DMS153 treated with DMSO at 0.1 percent for 48 hours (cell line): Measurements from ENCODE around the gene FAM131C.
"Not testable (repeated sequence)": the region's sequence is repeated elsewhere in the genome, so short reads cannot be mapped to it uniquely, and the experiment has no call there.

Source experiments
- DNase-seq: peaks from one replicate; lab custom pipeline; 2025; ENCODE audit not compliant: unreplicated experiment; lab: John Stamatoyannopoulos, UW

Gene FAM131C

GRCh38 chr1:16061989-16062686, 11.3 kb downstream of the FAM131C start:
- DNase-seq, result not testable (repeated sequence)

- DNase-seq, result no peak
Observed at GRCh38 chr1:16061266-16061665, 12.2 kb downstream of the FAM131C start.

DNA sequence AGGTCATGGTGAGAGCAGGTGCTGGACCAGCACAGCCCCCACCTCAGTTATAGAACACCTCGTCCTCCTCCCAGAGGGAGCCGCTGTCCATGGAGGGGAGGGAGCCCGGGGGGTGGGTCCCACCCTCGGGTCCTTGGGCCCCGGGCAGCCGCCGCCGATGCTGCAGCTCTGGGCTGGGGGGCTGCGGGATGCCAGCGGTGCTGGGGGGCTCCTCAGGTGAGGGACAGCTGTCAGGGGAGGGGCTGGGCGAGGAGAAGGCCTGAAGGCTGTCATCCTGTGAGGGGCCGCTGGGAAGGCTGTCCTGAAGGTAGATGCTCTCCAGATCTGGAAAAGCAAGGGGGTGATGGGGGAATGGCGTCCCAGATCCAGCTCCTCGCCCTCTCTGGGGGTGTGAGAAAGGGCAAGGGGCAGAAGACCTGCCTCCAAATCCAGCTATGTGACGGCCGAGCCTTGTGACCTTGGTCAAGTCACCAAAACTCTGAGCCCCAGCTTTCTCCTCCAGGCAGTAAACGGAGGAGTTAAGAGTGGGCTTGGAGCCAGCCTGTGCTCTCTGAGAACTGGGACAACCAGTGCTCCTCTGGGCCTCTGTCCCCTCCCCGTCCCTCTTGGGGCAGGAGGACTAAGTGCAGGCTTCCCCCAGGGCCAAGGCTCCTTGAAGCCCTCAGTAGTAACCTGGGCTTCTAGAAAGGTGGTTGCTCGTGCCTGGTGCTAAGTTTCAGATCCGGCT, 14.9 kb downstream of the FAM131C start:
- DNase-seq, result not testable (repeated sequence)

GRCh38 chr1:16057314-16057915, 16.0 kb downstream of the FAM131C start:
- not testable (repeated sequence) for DNase-seq

DNA sequence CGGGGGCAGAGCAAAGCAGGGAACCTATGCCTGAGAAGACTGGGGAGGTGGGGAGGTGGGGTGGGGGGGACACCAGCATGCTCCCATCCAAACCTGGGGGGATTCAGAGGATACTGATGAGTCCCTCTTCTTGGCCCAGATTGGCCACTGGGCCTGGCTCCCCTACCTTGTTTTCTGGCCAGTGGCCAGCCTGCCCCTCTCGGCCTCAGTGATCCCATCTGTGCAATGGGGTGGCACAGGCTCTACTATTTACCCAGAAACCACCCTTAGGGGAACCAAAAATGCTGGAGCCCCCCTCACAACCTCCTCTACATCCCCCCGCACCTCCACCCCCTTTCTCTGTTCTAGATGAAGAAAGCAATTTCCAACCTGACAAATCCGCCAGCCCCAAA, 16.9 kb downstream of the FAM131C start:
- DNase-seq, result not testable (repeated sequence)

- peak; percentile 17 for DNase-seq
Observed at GRCh38 chr1:16055613-16056520, 17.6 kb downstream of the FAM131C start.

DNA sequence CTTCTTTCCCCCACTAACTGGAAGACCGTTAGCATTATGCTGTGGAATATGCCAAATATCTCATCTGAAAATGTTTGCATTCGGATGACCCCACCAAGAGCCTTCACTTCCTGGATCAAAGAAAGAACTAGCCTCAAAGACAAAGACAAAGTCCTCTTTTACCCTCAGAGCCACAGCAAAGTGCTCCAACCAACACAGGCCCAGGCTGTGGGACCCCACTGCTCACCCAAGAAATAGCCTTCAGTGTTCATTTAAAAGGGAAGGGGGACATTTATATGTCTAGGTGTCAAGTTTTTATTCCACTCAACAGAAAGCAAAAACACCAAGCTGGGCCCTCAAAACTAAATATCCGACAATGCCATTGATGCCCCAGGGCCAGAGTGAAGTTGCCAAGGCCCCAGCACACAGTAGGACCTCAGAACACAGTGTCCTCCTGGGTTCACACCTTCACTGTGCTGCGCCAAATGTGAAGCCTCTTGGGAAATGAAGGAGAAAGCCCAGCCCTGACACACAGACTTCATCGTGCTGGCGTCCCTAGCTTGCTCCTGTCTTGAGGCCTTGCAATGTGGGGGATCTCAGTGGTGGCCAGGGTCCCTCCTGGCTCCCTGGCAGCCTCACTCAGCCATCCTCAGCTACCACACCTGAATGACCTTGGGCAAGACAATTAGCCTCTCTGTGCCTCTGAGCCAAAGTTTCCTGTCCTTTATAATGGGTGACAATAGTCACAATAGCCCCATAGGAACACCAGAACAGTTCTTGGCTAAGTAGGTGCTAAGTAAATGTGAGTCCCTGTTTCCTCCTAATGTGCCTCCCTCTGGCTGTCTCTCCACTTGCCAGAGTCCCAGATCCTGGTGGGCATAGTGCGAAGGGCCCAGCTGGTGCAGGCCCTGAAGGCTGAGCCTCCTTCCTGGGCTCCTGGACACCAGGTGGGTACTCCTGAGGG, 18.6 kb downstream of the FAM131C start:
- no peak for DNase-seq

DNA sequence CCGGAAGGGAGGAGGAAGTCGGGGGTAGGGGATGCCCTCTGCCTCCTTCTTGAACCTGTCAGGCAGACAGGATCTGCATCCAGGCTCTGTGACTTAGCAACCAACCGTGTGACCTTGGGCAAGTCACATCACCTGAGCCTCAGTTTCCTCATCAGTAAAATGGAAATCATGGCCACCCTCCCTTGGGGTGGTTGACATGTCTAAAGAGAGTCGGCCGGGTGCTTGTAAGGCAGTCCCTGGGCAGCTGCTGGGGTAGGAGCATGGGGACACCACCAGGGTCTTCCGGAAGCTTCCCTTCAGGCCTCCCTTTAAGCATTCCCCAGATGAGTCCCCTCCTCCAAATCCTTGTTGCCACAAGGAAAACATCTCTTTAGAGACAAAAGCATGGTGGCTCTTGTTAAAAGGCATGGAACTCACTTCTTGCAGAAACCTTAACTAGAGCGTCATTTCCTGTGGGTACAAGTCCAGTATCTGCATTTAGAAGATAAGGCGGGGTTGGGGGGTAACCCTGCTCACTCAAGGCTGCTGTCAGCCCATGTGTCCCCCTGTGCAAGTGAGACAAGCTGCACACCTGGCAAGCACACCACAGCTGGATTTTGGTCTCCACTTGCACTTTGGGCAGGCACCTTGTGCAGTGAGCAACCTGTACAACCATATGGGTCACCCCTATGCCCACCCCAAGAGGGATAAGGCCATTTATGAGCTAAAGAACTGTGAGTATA, 19.5 kb downstream of the FAM131C start:
- no peak for DNase-seq

DNA sequence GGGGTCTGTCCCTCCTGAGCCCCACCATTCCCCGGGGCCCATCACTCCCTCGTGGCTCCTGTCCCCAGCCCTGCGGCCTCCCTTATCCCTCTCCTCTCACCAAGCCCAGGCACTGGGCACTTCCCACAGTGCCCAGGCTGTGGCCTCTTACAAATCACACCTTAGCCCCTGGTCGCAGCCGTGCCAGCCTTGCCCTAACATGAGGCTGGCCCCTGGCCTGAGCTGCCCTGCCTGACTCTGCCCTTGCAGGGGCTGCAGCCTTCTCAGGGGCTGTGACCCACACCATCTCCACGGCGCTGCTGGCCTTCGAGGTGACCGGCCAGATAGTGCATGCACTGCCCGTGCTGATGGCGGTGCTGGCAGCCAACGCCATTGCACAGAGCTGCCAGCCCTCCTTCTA, 21.5 kb downstream of the FAM131C start:
- not testable (repeated sequence) for DNase-seq

DNA sequence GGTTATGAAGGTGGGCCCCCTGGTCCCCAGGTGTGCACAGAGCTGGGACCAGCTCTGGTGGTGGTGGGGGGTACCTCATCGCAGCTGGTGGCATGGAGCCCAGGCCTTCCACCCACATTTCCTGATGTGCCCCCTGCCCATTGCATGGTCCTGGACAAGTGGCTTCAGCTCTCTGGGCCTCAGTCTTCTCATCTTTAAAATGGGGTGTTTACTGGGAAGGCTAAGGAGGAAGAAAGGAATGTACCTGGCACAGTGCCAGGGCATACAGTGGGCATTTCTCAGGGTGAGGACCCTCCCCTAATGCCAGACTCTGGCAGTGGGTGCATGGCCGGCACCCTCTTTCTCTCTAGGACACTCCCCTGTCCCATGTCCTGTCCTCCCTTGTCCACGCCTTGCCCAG, 22.4 kb downstream of the FAM131C start:
- no peak for DNase-seq

DNA sequence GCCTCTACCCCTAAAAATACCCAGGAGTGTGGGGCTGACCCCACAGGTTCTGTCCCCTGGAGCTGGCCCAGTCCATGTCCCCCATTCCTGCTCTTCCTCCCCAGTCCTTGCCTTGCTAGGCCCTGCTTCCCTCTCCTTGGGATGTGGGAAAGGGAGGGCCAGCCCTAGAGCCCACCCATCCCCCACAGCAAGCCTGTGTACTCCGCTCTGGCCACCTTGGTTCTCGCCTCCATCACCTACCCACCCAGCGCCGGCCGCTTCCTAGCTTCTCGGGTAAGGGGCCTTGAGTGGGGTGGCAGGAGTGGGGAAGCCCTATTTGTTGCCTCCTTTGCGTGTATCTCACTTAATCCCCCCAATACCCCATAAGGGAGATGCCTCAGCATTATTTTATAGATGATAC, 23.1 kb downstream of the FAM131C start:
- no peak for DNase-seq

GRCh38 chr1:16048573-16049189, 24.8 kb downstream of the FAM131C start:
- no peak for DNase-seq

DNA sequence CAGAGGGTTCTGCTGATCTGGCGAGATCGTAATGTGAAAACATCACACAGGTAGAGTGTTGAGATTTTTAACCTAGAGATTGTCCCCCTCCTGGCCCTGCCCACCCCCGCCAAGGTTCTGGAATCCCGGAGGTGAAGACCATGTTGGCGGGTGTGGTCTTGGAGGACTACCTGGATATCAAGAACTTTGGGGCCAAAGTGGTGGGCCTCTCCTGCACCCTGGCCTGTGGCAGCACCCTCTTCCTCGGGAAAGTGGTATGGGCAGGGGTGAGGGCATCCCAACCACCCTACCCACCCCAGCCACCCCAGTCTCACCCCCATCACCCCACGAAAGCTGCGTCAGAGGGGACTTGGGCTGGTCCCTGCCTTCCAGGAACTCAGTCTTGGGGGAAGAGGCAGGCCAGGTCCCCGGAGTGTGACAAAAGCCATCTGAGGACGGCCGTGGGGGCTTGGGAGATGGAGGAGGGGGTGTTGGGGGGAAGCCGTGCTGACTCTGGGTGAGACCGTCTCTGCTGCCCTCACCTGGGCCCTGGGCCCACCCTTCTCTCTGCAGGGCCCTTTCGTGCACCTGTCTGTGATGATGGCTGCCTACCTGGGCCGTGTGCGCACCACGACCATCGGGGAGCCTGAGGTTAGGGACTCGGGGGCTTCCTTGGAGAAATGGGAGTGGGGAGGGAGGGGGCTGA, 25.5 kb downstream of the FAM131C start:
- no peak for DNase-seq

DNA sequence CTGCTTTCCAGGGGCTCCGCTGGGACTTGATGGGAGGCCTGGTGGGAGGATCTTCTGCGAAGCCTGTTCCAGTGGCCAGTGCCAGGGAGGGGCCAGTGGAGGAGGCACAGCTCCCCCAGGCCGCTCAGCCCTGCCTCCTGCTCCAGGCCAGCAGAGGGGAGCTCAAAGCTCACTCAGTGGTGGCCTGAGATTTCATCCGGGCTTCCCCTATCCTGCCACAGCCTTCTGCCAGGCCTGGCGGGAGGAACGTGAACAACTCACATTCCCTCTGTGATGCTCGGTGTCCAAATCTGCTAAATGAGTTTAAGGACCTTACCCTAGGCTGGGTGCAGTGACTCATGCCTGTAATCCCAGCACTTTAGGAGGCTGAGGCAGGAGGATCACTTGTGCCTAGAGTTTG, 26.6 kb downstream of the FAM131C start:
- no peak for DNase-seq

DNA sequence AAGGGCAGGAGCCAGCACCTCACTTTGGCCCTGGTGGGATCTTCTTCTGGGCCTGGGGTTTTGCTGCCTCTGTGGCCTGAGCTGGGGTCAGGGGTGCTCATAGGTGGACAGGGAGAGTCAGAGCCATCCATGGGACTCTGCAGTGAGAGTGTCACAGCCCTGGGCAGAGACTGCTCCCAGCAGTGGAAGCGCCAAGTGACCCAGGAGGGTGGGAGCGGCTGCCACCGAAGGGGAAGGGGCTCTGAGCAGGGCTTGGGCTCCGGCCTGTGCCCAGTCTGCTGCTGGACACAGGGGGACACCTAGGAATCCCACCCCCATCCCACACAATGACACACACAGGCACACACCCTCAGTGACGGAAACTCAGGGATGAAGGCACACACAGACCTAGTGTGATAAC, 29.5 kb downstream of the FAM131C start:
- DNase-seq, result no peak

- no peak for DNase-seq
Observed at GRCh38 chr1:16043521-16043920, 29.9 kb downstream of the FAM131C start, which contains the start of gene CLCNKB. Gene CLCNKB (plus strand): TSS chr1:16043782. CDS start chr1:16044493, 711 bp downstream.

DNA sequence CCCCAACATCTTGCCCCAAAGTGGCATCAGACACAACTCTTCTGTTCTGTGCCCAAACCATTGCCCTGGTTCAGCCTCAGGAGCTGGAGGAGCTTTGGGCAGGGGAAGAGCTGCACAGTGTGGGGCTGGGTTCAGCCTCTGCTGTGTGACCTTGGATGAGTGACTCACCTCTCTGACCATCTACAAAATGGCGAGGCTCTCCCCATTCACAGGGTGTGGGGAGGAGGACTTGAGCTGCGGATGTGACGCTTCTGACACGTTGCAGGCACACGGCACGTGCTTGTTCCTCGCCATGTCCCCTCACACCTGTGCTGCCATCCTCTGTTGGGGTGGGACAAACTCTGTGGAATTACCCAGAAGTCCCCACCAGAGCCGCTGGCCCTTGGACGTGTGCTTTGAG, 30.8 kb downstream of the FAM131C start:
- not testable (repeated sequence) for DNase-seq

DNA sequence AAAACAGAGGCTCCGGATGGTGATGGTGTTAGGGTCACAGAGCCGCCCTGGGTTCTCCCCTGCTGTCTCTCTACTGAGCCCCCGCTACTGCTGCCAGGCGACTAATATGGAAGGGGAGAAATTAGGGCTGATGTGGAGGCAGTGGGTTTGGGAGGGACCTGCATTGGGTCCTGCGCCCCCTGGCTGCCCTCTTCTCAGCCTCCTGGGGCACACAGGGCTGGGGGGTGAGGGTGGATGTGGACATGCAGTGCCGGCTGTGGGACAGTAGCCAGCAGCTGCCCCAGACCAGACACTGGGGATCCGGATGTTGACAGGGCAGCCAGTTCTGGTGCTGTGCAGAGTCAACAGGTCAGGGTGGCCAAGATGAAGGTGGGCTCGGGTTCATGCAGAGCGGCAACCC, 31.4 kb downstream of the FAM131C start:
- DNase-seq, result no peak
